ENCODE data around the gene STXBP4.
"Not testable (repeated sequence)": the region's sequence is repeated elsewhere in the genome, so short reads cannot be mapped to it uniquely, and the experiment has no call there.

The STXBP4 gene

GRCh38 chr17:55053855-55054254 lies 85.3 kb downstream of the STXBP4 start:
- DNase-seq (ENCODE audit: low read depth in 2 of 2, low spot score in 1 of 2), result no peak

GRCh38 chr17:55054429-55054828 lies 85.9 kb downstream of the STXBP4 start:
- DNase-seq (ENCODE audit: low read depth in 2 of 2, low spot score in 1 of 2), result no peak

DNA sequence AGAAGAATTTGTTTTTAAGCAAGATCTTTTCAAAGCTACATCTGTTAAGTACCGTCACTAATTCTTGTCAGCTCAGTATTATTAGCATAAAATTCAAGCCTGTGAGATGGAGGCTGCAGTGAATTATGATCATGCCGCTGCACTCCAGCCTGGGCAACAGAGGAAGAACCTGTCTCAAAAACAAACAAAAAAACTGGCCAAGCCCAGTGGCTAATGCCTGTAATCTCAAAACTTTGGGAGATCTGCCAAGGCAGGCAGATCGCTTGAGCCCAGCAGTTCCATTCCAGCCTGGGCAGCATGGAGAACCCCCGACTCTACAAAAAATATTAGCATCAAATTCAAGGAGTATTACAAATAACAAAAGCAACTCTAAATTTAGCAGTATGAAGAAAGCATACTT lies 88.0 kb downstream of the STXBP4 start:
- no peak for DNase-seq (ENCODE audit: low read depth in 2 of 2, low spot score in 1 of 2)

DNA sequence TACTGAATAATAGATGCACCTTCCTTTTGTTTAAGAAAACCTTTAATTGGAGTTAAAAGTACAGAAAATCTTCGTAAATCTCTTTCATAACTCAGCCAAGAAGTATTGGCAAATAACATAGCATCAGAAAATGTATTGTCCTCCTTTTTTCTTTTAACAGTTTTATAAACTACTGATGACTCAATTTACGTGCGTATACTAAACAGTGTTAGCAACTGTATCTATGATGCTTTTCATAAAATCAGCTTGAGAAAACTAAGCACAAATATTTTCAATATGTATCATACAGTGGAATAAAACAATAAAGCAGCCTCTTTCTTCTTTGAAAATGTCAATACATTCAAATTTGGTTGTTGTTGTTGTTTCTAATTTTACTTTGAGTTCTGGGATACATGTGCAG lies 88.6 kb downstream of the STXBP4 start:
- DNase-seq (ENCODE audit: low read depth in 2 of 2, low spot score in 1 of 2), result no peak

DNA sequence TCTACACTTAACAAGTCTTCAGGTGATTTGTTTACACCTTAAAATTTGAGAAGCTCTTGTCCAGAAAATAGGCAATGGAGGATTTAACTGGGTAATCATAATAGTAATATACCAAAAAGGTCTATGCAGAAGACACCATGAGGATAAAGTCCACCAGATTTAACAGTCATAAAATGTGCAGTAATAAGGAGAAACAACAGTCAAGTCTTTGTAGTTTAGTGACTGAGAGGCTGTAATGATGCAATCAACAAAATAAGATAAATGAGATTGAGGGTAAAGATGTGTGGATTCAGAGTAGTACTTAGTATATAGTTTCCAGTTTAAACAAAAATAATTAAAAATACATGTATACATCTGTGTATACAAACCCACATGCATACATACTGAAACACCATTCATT lies 91.2 kb downstream of the STXBP4 start:
- DNase-seq (ENCODE audit: low read depth in 2 of 2, low spot score in 1 of 2), result no peak

GRCh38 chr17:55062921-55063320 lies 94.4 kb downstream of the STXBP4 start:
- DNase-seq (ENCODE audit: low read depth in 2 of 2, low spot score in 1 of 2), result no peak

- DNase-seq (ENCODE audit: low read depth in 2 of 2, low spot score in 1 of 2), result no peak
Measured at GRCh38 chr17:55063885-55064874, 95.6 kb downstream of the STXBP4 start.

- no peak for DNase-seq (ENCODE audit: low read depth in 2 of 2, low spot score in 1 of 2)
Measured at GRCh38 chr17:55067697-55068439, 99.3 kb downstream of the STXBP4 start.

GRCh38 chr17:55068862-55069811 lies 100.6 kb downstream of the STXBP4 start:
- DNase-seq (ENCODE audit: low read depth in 2 of 2, low spot score in 1 of 2), result no peak

- no peak for DNase-seq (ENCODE audit: low read depth in 2 of 2, low spot score in 1 of 2)
Measured at GRCh38 chr17:55069983-55070529, 101.5 kb downstream of the STXBP4 start.

DNA sequence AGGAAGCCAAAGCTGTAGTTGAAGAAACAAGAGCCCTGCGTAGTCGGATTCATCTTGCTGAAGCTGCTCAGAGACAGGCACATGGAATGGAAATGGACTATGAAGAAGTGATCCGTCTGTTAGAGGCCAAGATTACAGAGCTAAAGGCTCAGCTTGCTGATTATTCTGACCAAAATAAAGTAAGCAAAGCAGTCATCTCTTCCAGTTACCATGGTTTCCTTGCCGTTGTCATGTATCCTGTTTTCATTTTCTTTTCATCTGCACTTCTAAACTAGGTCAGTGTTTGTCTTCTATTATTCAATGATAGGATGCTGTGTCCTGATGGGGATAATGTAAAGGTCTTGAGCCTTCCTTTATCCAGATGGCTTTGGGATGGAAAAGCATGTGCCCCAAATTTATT lies 104.3 kb downstream of the STXBP4 start:
- no peak for DNase-seq (ENCODE audit: low read depth in 2 of 2, low spot score in 1 of 2)

DNA sequence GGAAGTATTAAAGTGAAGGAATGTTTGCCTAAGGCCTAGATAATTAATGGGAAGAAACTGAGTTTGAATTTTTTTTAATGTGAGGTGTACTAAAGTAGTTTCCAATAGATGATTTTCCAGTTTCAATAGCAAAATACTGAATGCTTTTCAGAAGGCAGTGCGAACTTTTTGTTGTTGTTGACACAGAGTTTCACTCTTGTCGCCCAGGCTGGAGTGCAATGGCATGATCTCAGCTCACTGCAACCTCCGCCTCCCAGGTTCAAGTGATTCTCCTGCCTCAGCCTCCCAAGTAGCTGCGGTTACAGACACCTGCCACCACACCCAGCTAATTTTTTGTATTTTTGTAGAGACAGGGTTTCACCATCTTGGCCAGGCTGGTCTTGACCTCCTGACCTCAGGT lies 104.9 kb downstream of the STXBP4 start:
- DNase-seq (ENCODE audit: low read depth in 2 of 2, low spot score in 1 of 2), result not testable (repeated sequence)

DNA sequence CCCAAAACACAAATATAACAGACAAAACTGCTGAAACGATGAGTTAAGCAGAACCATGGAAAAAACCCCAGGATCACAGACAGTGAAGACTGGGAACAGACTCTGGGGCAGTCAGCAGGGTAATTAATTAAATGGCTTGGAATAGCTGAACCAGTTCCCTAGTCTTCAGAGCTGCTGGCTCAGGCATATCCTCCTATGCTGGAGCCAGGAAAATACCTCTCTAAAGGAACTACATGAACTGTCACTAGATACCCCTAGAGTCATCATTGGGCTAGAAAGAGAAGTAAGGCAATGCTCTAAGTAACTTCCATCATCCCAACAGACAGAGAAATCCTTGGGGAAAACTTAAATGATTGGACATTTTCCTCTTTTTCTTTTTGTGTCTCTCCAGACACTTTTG lies 113.0 kb downstream of the STXBP4 start:
- no peak for DNase-seq (ENCODE audit: low read depth in 2 of 2, low spot score in 1 of 2)

- no peak for DNase-seq (ENCODE audit: low read depth in 2 of 2, low spot score in 1 of 2)
Measured at GRCh38 chr17:55086635-55087058, 118.1 kb downstream of the STXBP4 start.

DNA sequence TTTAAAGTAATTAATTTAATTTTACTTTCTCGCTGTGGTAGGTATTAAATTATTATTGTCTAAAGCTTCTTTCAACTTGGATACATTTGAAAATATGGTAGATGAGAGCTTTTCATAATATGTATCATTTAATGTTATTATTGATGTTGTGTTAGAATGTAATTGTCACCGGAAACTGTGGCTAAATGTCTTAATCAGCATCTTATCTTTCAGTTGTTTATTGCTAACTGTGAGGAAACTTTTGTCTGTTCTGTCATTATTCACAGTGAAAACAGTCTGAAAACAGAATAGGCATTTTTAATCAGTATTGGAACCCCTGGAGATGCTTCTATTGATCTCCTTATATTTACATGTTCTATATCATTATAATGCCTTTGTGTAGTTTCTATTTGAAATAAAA lies 120.7 kb downstream of the STXBP4 start:
- DNase-seq (ENCODE audit: low read depth in 2 of 2, low spot score in 1 of 2), result no peak

DNA sequence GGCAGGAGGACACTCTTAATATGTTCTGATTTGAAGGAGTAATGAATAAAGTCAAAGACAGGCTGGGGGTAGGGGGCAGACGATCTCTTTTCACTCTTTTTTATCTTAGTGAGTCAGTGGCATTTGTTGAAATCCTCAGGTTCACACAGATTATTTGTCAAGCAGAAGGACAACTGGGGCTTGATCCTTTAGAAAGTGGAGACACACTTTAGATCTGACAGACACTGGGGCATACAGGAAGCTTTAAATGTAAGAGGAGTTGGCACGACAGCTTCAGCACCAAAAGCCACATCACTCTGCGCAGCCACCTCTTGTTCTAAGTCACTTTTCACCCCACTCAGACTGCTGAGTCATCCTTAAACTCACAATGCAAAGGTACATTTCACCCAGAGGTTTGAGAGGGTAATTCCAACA lies 121.5 kb downstream of the STXBP4 start:
- DNase-seq (ENCODE audit: low read depth in 2 of 2, low spot score in 1 of 2), result no peak

DNA sequence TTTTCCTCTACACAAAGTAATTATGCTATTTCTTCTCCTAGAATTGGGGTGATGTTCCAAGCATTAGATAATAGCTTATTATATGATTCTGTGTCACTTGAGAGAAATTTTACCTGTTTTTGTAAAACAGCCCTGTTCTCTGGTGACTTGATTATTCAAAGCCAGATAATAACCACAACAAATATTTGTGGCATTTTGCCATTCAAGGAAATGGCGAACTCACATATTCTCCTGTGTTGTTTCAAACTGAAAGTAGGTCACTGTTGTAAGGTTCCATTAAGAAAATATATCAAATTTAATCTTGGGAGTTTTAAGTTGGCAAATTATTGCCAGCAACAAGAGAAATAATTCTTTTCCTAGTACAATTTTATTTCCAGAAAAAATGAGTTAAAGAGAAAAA lies 124.8 kb downstream of the STXBP4 start:
- DNase-seq (ENCODE audit: low read depth in 2 of 2, low spot score in 1 of 2), result no peak

DNA sequence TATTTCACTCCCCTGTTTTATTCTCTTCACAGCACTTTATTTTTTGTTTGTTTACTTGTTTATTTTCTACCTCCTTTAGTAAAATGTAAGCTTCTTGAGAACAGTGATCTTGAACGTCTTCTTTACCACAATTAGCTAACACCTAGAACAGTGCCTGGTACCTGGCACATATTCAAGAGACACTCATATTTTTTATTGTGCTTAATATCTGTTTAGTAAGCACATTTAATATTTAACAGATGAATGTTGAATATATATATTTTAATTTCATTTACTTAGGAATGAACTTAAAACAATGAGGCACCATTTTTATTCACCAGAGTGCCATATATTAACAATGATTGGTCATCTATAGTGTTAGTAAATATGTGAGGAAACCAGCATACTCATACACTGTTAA lies 130.2 kb downstream of the STXBP4 start:
- DNase-seq (ENCODE audit: low read depth in 2 of 2, low spot score in 1 of 2), result no peak

DNA sequence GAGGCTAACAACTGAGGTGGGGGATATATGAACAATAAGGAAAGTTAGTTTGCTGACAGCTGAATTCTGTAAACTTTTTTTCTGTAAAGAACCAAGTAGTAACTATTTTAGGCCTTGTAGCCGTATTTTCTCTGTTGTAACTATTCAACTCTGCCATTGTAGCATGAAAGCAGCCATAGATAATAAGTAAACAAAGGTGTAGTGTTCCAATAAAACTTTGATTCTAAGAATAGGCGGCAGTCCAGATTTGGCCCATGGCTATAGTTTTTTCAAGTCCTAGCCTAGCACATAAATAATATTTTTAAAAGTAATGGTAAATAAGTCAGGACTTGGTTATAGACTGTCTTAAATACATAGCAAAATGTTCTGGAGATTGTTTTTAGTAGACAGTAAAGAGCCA lies 142.0 kb downstream of the STXBP4 start:
- no peak for DNase-seq (ENCODE audit: low read depth in 2 of 2, low spot score in 1 of 2)

DNA sequence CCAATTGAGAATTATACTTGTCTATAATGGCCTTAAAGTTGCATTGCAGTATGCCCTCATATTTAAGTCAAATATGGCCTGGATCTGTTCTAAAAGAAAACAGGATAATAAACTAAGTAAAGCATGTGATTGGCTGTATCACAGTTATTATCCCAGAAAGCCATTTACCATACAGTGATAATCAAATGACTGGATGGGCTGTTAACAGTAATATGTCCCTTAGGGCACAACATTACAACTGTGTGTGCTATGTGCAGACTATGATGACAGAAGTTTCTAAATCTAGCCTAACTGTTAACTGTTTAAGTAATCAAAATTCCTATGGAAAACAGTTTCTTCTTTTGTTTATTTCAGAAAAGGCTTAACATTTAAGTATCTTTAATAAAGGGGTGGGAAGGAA lies 145.7 kb downstream of the STXBP4 start:
- DNase-seq (ENCODE audit: low read depth in 2 of 2, low spot score in 1 of 2), result no peak

GRCh38 chr17:55116440-55116914 lies 147.9 kb downstream of the STXBP4 start:
- no peak for DNase-seq (ENCODE audit: low read depth in 2 of 2, low spot score in 1 of 2)

All from stimulated activated CD8-positive, alpha-beta memory T cell treated with anti-CD3 and anti-CD28 coated beads, Interleukin-4, amount 100 ng/mL, for 4 hours (primary cell).